NCI-H1105 treated with DMSO at 0.1 percent for 48 hours (cell line): ENCODE measurements around the gene PSMD10.

Experiments
- DNase-seq: peaks from one replicate; lab custom pipeline; 2025; lab: John Stamatoyannopoulos, UW

Gene PSMD10, protein sequence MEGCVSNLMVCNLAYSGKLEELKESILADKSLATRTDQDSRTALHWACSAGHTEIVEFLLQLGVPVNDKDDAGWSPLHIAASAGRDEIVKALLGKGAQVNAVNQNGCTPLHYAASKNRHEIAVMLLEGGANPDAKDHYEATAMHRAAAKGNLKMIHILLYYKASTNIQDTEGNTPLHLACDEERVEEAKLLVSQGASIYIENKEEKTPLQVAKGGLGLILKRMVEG

GRCh38 chrX:108091264-108091877 lies at the start of gene PSMD10, which contains the start of gene ATG4A:
PSMD10 (minus strand) TSS chrX:108091542; CDS start chrX:108091520, 22 bp downstream.
ATG4A (plus strand) TSS chrX:108091778; CDS start chrX:108091827, 49 bp downstream.
- peak; percentile 93 for DNase-seq

GRCh38 chrX:108138814-108139702 lies 47.7 kb upstream of the PSMD10 start:
- DNase-seq: no peak

DNA sequence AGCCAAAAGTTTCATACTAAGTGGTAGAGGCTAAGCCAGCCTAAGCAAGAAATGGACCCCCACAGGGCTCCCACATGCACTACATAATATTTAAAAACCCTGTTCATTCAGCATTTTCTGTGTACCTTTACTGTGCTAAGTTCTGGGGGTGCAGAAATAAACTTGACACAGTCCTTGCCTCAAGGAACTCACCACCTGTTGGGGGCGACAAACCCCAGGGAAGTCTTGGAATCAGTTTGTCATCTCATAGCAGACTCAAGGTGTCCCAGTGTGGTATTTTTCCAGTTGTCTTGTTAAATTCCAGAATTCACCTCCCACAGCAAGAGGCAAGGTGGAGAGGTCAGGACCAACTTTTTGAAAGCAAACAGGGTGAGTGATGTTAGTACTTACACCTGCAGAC lies 43.4 kb upstream of the PSMD10 start:
- no peak for DNase-seq

- no peak for DNase-seq
Observed at GRCh38 chrX:108132876-108133275, 41.5 kb upstream of the PSMD10 start.

- no peak for DNase-seq
Observed at GRCh38 chrX:108132034-108132433, 40.7 kb upstream of the PSMD10 start.

DNA sequence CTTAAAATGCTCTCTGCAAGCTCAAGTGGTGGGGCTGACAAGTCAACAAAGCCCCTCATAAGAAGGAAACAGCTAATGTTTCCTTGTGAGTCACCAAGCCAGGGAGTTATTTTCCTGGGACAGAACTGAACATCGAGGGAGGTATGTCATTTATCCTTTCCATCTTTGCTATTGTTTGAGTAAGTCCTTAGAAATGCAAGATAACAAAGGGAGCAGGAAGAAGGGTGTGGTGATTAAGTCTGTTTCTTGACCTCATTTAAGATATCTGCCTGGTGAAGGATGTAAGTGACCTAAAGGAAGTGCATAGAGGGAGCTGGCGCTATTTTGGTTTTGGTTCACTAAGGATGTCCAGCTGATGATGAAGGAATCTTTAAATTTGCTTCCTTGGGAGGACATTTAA lies 40.1 kb upstream of the PSMD10 start:
- DNase-seq: no peak

DNA sequence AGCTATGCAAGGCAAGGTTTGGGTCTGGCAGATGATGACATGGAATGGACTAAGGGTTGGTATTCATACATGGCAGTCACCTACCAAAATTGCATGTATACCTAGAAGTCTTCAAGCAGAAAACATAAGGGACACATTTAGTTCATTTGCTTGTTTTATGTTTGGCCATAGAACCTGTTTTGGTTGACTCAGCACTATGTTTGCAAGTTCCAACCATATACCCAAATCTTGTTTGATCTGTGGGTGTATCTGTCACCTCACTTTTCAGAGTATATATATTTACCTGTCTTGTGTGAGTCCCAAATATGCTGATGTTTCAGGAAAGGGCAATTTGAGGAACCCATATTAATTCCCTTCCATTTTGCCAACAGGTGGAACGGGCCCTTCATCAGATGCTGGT lies 39.5 kb upstream of the PSMD10 start:
- DNase-seq: no peak

- DNase-seq: no peak
Observed at GRCh38 chrX:108127152-108127551, 35.8 kb upstream of the PSMD10 start.

DNA sequence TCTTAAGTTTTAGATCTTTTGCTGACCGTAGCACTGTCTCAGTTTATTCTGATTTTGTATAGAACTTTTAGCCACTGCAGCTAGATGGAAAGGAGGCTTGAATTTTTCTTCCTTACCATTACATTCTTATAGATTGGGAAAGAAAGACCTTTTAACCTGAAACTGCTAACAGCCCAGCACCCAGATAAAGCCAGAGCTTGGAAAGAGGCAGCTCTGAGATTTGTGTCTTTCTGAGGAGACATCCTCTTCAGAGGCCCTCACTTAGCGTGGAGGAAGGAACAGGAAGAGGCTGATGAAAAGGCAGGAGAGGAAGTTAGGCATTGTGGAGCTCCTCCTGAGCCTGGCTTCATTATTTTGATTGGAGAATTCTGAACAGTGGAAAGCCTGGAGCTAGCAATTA lies 35.3 kb upstream of the PSMD10 start:
- no peak for DNase-seq

DNA sequence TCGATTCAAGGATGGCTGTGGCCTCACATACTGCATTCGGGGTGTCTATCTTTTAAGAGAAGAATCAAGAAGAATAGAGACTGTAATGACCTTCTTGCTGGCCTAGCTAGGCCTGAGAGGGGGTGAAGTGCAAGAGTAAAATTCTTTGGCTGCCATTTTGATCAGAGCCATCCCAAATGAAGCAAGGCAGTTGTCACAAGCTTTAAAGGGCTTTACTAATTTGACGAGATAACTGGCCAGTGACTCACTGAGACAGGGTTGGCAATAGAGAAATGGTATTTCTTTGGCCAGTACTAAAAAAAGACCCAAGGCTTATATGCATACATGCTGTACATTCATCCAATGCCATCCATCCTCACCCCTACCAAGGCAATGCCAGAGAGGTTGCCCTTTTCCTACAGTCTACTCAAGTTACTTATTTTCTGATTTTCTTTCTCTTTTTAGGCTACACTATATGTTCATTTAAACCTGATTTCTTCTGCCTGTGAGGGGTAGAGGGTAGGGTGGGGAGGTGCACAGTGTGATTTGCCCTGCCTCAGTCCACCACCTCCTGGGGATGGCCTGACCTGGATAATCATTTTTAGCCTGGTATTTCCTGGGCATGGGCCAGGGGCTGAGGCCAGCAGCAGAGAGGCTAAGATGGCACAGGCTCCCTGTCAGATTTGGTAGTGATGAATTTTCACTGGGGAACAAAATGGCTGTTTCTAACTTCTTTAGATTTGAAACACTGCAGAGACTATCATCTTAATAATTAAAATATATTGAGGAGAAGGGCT lies 32.4 kb upstream of the PSMD10 start:
- DNase-seq: no peak

- no peak for DNase-seq
Observed at GRCh38 chrX:108122748-108123147, 31.4 kb upstream of the PSMD10 start.

DNA sequence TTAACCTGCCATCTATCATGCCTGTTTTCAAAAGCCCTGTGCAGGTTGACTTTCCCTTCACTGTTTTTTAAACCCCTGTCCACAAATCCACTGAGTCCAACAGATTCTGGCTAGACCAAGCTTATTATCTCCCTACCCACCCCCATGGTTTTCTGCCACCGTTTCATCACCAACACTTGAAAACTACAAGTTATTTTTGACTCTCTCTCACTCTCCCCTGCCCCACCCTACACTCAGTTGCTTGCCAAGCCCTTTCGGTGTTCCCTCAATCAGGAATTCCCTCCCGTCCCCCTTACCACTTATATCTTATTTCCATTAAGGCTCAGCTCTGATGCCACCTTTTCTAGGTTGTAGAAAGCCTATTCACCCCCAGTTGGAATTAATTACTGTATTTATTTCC lies 29.9 kb upstream of the PSMD10 start:
- no peak for DNase-seq

DNA sequence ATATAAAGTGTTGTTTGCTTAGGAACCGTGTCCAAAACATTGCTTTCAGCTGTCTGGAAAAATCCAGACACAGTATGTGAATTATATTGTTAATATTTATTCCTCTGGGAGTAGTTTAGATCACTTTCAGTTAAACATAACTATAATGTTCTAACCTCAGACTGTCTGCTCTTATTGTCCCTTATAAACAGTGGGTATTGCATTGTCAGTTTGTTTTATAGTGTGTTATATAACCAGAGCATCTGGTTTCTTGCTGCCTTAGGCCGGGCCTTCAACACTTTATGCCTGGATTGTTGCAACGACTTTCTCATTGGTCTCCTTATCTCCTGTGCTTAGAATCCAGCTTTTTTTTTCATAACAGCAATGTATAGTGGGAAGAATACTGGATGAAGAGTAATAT lies 26.6 kb upstream of the PSMD10 start:
- DNase-seq: no peak

GRCh38 chrX:108114541-108114940 lies 23.2 kb upstream of the PSMD10 start:
- no peak for DNase-seq

GRCh38 chrX:108105473-108105872 lies 14.1 kb upstream of the PSMD10 start:
- no peak for DNase-seq

- no peak for DNase-seq
Observed at GRCh38 chrX:108097380-108097779, 6.0 kb upstream of the PSMD10 start.

DNA sequence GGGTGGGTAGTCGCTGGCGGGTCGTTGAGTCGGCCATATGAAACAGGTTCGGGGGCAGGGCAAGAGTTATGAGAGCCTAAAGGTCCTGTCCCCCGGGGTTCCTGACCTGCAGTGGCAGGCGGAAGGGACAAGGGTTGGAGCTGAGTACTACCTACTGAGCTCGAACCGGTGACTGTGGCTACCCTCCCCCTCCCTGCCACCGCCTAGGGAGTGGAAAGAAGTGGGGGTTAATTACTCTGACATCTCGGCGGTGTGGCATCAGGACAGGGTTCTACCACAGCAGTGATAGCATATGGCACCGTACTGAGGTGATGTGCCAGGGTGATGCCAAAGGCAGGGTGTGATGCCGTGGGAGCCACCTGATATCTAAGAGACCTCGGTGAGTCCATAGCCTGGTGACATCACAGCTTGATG lies 543 bp upstream of the PSMD10 start:
- peak; percentile 55 for DNase-seq

- no peak for DNase-seq
Observed at GRCh38 chrX:108090491-108091263, 665 bp downstream of the PSMD10 start.

DNA sequence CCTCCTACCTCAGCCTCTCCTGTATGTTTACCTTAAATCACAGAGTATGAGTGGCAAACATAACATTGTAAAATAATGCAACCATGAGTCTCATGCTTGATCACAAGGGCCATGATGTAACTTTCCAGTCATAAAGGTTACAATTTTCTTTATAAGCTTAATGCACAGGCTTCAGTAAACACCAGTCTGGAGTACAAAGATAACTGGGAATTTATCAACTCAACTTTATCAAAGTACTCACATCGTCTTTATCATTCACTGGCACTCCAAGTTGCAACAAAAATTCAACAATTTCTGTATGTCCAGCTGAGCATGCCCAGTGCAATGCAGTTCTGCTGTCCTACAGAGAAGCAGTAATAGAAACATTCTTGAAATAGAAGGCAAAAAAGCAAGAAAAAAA lies 2.8 kb downstream of the PSMD10 start:
- DNase-seq: no peak

DNA sequence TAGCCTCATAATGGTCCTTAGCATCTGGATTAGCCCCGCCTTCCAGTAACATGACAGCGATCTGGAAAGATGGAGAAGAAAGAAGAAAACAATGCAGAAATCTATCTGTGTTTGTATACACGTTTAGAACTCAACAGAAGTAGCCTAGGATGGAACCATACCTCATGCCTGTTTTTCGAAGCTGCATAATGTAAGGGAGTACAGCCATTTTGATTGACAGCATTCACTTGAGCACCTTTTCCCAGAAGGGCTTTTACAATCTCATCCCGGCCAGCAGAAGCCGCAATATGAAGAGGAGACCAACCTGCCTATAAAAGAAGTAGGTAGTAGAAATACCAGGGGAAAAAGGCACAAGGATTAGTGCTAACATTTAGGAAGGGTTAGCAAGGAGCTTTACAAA lies 3.5 kb downstream of the PSMD10 start:
- DNase-seq: no peak

DNA sequence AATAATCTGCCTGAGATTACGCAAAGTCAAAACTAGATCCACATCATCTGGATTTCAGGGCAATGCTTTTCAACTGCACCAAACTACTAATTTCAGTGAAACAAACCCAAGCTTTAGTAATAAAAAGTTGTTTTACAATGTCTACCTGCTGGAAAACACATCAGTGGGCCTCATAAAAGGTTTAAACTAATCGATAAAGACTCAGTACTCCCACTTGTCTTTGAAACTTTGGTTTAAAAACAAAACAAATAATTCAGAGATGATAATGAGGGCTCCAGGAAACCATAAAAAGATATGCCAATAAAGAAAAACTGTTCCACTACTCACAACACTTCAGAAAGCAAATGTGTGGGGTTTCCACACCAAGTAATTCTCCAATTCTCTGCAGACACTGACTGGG lies 10.2 kb downstream of the PSMD10 start:
- DNase-seq: no peak
